GM20431 (cell line): ENCODE data around the gene BCL7A.

Experiments used
- in situ Hi-C: fragments of 300-500 bp; cut with MseI, MboI; formaldehyde crosslinking; loops from one replicate; pipeline ENCODE4 v1.15.0; 2020; ENCODE audit warnings: low sequenced_read_pairs; ENCODE audit not compliant: unreplicated experiment

BCL7A gene

DNA sequence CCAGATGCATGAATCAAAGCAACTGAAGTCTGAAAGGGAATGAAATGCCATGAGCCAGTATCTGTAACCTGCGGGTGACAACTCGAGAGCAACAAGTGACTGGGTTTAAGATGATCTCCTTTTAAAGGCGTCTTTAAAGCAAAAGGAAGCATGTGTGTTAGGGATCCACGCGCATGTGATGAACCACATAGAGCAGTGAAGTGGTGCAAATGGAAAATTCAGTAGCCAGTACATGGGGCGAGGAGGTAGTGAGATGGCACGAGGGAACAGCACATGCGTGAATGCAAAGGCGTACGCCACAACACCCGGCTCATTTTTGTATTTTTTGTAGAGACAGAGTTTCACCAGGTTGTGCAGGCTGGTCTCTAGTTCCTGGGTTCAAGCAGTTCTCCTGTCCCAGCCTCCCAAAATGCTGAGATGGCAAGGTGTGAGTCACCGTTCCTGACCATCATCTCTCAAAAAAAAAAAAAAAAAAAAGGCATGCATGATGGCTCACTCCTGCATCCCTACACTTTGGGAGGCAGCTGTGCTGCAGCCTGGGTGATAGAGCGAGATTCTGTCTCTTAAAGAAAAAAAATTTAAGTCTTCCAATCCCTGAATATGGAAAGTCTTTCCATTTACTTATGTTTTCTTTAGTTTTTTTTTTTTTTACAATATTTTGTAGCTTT is 24.6 kb upstream of the BCL7A start:
- in situ Hi-C loops, result no loop called here

DNA sequence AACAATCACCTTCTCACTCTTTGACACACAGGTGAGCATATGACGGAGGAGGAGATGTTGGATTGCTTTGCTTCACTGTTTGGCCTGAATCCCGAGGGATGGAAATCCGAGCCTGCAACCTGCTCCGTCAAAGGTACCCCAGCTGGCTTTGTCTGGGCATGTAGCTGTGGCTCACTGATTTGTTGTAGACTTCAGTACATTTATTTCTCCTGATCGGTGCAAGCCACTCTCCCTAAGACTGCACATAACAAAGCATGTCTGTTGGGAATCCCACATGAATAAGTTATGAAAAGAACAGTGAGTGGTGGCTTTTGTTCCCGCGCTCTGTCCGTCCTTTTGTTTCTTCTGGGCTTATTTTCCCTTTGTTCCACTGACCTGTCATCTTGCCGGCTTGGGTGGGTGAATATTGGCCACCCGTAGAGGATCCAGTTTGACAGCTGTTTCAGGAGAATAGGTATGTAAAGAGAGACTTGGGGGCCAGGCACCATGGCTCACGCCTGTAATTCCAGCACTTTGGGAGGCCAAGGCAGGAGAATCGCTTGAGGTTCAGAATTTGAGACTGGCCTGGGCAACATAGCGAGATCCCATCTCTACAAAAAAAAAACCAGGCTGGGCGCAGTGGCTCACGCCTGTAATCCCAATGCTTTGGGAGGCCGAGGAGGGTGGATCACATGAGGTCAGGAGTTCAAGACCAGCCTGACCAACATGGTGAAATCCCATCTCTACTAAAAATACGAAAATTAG is 20.0 kb upstream of the BCL7A start:
- in situ Hi-C loops, result no loop called here

DNA sequence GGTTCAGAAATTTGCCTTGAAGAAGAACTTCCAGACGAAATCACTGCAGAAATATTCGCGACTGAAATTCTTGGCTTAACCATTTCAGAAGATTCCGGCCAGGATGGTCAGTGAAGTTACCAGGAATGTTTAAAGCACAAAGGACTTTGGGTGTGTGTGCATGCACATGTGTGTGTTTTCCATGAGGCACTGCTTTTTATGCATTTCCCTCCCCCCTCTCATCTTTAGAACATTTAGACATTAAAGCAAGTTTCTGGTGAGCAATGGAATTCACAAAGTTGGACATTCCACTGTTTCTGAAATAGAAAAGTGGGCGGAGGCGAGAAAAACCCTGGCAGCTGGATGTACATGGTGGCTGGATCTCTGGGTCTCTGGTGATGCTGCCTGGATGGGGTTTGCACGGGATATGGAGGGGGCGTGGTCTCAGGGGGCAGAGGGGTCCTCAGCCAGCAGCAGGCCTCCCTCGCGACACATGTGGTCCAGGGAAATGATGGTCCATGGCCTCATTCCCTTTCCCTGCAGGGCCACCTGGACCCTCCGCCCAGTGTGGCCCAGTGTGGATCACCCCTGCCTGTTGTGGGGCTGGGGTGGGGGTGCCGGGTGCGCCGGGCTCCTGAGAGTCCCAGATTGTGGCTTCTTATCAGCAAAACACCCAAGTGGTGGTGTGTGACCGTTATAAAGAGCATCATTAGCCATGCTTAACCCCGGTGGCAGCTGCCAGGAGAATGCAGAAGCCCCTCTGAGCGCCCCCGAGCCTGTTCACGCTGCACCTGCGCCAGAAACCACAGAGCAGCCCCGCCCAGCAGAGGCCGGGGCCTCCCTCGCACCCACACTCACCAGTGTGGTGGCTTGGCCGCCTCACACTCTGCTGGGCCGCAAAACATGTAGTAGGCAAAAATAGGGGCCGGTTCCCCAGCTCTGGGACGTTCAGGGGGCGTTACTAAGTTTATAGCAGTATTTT is 17.8 kb upstream of the BCL7A start:
- in situ Hi-C loops, result no loop called here

DNA sequence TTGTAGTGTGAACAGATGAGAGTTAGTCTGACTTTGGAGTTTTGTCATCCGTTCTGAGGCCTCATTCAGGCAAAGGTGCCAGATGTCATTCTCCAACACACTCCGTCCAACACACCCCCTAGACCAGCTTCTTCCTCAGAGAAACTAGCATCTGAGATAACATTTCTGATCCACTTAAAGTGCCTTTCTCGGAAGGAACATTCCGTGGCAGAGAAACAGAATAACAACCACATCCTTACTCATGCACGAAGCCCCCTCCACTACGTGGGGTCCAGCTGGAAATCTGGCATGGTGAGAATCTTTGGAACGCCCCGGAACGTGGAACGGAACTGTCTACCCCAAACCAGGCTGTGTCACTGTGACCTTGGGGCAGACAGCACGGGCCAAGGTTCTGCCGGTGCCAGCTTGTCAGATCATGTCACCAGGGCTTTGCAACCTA is 17.0 kb upstream of the BCL7A start:
- in situ Hi-C loops, result no loop called here

DNA sequence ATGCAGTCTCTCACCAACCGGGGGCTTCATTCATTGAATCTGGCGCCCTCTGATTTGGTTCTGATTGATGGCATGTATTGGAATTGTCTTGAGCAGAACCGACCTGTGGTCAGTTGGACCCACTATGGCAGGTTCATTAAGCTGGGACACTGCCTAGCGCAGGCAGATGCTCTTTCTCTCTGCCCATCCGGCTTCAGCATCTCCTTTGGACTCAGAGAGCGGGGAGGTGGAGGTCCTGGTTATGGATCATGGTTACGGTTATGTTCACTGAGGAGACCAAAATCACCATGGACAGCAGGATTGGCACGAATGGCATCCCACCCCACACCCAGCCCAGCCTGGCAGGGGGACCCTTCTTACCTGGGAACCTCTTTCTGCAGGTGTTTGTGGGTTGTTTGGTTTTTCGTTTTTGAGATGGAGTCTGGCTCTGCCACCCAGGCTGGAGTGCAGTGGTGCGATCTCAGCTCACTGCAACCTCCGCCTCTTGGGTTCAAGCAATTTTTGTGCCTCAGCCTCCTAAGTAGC is 16.4 kb upstream of the BCL7A start:
- in situ Hi-C loops, result no loop called here

DNA sequence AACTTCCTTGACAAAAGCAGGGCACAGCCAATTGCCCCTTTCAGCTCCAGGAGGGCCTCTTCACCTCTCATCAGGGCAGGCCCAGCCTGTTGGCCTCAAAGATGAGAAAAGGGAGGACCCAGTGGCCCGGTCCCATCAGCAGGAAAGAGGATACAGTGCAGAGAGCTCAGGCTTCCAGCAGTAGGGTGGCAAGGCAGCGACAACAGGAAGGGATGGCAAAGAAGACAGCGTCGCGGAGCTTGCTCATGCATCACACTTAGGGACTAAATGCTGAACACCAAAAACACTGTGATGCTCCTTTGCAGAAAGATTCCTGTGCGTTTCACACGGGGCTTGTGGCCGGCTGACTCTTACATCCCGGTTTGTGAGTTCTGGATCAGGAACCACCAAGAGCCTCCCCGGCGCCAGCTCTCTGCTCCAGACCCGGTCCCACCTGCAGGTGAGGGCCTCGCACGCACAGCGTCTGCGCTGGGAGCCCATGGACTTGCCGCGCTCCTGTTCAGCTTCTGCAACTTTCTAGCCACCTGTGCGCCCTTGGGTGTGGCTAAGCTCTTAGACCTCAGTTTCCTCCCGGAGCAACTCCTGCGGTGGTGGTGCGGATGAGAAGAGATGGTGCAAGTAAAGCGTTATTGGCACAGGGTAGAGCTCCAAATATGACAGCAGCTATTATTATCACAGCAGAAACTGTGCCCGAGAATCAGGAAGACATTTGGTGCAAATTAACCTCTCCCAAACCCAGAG is 15.3 kb upstream of the BCL7A start:
- in situ Hi-C loops, result no loop called here

DNA sequence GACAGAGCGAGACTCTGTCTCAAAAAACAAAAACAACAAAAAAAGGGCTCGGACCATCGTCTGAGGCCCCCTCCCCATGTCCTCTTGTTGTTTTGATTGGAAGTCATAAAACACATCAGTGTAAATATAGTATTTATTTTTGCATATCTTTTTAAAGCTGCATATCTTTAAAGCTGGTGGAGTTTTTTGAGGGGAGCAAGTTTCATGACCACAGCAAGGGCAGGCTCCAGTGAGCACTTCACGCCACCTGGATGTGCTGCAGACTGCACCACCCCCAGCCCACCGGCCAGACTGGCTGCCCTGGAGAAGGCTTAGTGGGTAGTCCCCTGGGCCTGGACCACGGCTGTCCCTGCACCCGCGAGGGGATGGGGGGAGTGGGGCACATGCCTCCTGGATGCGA is 11.9 kb upstream of the BCL7A start:
- in situ Hi-C loops, result no loop called here

DNA sequence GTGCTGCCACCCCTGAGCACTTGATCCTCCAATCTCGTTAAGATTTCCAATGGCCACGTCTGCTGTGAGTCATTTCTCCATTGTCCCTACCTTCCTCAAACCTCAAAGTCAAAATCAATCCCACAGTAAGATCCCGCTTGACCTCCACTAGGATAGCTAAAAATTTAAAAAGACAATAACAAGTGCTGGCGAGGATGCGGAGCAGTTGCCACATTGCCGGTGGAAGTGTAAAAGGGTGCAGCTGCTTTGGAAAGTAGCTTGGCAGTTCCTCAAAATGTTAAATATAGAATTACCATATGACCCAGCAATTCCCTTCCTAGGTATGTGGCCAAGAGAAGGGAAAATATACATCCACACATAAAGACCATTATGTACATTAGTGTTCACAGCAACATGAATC is 9.5 kb upstream of the BCL7A start:
- in situ Hi-C loops, result no loop called here

DNA sequence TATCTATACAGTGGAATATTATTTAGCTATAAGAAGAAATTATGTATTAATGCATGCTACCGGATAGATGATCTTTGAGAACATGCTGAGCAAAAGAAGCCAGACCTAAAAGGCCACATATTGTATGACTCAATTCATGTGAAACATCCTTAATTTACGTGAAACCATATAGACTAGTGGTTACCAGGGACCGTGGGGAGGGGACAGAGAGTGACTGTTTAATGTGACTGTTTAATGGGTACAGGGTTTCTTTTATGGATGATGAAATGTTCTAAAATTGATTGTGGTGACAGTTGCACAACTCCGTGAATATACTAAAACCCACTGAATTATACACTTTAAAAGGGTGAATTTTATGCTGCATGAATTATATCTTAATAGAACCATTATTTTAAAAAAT is 8.5 kb upstream of the BCL7A start:
- in situ Hi-C loops, result no loop called here

DNA sequence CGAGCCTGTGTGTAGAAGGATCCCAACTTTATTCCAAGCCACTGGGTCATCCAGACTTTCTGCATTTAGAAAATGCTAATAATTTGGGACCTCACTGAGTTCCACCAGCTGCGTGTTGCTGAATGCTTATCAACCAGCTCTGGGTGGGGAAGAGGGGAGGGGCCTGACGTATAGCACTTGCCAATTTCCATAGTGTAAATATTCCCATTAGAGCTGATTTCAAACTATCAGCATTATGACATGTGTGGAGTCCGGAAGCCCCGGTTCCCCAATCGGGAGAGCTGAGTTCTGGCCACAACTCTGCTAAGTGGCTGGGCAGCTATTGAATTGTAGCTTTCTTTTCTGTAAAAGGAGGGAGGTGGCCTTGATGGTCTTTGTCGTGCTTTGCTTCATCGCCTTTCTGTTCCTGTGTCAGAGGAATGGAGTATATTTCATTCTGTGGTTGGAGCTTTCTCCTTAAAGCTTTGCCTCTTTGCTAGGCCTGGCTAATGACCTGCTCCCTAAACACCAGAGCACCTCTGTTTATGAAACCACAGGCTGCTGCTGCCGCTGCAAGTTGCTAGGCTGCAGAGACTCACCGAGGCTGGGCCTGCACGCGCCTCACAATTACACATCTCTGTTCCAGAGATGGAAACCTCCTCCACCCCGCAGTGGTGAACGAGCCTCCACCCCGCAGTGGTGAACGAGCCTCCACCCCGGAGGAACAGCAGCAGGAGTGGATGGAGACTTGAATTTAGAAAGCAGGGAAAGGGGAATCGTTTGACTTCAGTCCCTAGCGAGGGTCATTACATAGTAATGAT is 7.7 kb upstream of the BCL7A start:
- in situ Hi-C loops, result no loop called here

DNA sequence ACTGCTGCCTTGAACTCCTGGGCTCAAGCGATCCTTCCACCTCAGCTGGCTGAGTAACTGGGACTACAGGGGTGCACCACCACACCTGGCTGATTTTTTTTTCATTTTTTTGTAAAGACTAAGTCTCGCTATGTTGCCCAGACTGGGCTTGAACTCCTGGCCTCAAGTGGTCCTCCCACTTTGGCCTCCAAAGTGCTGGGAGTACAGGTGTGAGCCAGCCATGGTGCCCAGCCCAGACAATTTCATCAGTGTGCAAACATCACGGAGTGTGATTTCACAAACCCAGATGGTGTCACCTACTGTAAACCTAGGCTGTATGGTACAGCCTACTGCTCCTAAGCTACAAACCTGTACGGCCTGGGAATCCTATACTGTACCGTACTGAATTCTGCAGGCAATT is 6.9 kb upstream of the BCL7A start:
- in situ Hi-C loops, result no loop called here

DNA sequence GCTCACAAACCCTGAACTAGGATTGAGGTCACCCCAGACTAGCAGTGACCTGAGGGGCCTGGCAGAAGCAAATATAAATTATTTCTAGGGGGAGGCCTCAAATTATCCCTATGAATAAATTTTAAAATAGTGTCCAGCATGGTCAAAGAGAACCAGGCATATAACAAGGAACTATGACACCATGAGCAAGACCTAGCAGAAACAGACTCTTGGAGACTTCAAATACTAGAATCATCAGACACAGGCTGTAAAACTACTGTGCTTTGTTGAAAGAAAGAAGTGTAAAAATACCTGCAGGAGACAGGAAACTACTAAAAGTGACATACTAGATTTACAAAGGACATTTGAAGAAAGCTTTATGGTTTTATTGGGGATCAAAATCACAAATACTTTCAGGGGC is 3.2 kb upstream of the BCL7A start:
- in situ Hi-C loops, result no loop called here

DNA sequence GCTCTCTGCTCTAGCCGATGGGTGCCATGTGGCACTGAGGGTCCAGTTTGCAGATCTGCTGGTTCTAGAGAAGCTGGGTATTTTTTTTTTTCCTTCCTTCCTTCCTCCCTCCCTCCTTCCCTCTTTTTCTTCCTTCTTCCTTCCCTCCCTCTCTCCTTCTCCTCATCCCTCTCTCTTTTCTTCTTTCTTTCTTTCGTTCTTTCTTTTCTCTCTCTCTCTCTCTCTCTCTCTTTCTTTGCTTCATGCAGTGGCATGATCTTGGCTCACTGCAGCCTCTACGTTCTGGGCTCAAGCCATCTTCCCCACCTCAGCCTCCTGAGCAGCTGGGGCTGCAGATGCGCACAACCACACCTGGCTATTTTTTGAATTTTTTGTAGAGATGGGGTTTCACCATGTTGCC is 2.7 kb upstream of the BCL7A start:
- in situ Hi-C loops, result no loop called here

DNA sequence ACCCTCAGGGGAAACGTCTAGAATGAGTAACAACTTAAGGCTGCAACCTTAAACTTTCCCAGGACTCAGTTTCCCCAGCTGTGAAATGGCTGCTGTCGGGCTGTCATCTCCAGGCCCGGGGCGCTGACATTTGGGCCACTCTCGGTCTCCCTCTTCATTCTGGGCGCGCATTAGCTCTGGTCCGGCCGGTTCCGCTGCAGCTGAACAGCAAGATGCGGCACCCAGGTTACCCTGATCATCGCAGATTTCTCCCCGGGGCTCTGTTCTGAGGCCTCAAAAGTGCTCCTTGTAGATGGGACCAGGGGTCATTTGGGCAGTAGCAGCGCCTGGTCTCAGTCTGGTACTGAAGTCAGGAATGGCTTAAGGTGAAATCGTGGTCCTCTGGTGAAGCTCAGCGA is 890 bp upstream of the BCL7A start:
- in situ Hi-C loops, result no loop called here

DNA sequence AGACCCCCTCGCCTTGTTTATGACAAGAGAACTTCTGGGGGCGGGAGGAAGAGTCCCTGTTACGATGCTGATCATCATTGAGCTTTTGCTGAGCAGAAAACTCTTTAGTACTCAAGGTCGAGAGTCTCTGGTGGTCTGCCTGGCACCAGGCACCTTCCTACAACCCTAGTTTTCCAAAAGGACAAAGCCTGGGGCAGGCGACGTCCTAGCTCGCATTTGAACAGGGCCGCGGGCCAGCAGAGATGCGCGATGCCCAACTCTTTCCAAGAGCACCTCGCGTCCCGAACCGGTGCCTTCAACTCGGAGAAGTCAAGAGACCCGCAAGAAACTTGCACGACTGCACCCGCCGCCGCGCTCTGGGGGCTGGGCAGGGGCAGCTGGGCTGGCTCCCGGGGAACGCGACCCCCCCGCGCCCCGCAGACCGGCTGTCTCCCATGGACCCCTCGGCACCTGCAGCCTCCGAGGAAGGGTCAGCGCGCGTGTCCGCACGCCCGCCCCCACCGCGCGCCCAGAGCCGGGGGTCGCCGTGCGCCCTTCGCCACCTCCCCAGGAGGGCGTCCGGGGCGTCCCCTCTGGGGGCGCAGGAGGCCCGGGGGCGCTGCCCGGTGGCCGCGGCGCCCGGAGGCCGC is 377 bp upstream of the BCL7A start:
- in situ Hi-C loops, result no loop called here

DNA sequence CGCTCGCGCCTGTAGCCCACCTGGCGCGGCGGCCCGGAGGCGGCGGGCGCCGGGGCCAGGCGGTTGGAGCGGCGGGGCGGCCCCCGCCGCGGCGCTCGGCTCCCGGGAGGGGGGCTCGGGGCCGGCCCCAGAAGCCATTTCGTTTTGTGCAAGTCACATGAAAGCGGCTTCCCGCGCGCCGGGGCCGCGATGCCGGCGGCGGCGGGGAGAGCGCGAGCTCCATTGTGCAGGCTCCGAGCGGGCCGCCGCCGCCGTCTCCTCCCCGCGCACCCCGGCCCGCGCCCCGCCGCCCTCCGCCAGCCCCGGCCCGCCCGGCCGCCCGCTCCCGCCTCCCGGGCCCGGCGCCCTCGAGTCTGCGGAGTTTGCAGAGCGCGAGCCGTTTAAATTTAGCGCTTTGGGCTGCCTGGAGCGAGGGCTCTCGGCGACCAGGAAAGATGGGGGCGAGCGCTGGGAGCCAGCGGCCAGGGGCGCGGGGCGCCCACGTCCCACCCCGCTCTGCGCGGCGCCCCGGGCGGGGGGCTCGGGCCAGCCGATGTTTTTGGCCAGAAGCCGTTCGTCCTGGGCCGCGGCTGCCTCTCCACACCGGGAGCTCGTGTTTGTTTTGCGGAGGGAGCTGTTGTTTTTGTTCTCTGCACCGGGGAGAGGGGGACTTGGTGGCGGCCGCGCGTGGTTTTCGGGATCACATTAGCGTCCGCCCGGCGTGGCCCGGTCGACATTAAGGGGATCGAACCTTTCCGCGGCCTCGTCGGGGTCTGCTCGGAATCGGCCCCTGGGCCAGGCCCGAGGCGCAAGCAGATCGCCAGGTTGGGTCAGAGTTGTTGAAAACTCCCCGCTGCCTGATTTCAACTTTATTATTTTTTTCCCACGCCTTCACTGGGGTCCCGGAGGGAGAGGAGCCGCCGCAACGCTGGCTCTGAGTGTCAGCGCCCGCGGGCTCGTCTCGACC is 982 bp downstream of the BCL7A start:
- in situ Hi-C loops, result no loop called here

DNA sequence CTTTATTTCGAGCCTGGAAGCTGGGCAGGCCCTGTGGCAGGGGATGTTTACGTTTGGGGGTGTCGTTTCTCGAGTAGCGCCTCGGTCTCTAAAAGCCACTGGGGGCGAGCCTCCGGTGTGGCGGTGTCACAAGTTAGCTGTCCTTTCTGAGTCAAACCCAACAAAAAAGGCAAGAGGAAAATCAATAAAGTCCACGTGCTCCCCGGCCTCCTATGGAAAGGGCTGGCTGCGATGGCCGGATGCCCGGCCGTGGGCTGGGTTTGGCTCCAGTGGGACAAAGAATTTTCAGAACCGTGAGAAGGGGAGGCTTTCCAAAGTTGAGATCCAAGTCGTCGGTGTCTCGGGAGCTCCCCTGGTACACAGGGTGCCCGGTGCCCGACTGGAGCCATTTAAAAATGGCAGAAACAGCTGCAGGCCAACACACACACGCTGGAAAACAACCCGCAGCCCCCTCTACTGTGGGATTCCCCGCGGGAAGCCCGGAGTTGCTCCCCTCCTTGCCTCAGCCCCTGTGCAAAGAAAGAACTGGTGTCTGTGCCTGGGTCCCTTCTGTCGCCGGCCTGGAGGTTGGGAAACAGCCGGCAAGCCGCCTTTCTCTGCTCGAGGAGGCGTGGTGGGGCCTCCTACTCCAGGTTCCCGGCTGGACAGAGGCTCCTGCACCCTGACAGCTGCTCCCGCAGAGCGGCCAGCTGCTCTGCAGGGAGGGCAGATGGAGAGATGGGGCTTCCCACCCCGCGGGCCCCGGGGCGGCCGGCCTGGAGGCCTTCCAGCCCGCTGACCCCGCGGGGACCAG is 1.9 kb downstream of the BCL7A start:
- in situ Hi-C loops, result no loop called here
